Measurements from ENCODE around the gene GDPGP1.

DNA sequence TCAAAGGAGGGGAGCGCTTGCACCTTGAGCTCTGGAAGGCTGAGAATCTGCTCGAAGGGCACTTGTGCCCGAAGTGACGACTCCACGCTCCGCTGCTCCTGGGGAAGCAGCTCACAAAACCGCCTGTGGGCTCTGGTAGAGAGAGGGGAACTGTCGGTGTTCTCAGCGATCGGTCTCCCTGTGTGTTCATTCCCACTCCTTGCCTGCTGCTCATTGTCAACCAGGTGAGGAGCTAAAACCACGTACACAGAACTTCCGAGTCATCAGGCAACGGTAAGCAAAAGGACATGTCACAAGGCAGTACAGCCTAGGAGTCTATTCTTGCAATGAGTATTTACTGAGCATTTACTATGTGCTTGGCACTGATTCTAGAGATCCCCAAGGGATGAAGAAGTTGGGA, 1.8 kb upstream of the GDPGP1 start:
- no peak for TF ChIP-seq EZH2 (IDR thresholded peaks at IDR 0.05)
- no peak for TF ChIP-seq FOXP2 (optimal IDR thresholded peaks at IDR 0.05; ENCODE audit: control extremely low read depth, extremely low read length, insufficient read depth)
